Suppressor macrophage treated with lipopolysaccharide for 4 hours (primary cell): ENCODE measurements around the gene FEM1B.

Source experiments
- DNase-seq: peaks from one replicate; pipeline ENCODE4 v3.0.0-alpha.2; 2020

The FEM1B gene

DNA sequence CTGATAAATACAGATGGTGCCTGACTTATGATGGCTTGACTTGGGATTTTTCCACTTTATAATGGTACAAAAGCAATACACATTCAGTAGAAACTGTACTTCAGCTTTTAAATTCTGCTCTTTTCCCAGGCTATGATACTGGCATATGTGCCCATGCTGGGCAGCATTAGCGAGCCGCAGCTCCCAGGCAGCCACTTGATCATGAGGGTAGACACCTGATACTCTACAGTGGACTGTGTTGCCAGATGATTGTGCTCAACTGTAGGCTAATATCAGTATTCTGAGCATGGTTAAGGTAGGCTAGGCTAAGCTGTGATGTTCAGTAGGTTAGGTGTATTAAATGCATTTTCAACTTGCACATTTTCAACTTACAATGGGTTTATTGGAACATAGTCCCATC lies 17.7 kb upstream of the FEM1B start:
- DNase-seq = no peak

DNA sequence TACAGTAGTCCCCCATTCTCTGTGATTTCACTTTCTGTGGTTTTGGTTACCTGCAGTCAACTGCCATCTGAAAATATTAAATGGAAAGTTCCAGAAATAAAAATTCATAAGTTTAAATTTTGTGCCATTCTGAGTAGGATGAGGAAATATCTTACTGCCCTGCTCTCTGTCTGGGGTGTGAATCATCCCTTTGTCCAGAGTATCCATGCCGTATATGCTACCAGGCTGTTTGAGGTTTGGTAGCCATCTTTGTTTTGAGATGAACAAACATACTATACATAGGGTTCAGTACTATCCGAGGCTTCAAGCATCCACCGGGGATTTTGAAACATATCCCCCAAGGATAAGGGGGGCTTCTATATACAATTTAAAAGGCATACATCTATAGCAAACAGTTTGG lies 16.3 kb upstream of the FEM1B start:
- no peak for DNase-seq

DNA sequence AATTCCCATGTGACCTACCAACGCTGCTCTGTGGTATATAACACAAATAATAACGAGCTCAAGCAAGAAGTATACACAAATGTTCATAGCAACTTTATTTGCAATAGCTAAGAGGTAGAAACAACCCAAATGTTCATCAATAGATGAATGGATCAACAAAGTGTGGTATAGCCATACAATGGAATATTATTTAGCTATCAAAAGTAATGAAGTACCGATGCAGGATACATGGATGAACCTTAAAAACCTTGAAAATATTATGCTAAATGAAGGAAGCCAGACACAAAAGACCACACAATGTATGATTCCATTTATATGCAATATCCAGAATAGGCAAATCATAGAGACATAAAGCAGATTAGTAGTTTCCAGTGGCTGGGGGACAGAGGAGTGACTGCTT lies 15.6 kb upstream of the FEM1B start:
- DNase-seq = no peak

DNA sequence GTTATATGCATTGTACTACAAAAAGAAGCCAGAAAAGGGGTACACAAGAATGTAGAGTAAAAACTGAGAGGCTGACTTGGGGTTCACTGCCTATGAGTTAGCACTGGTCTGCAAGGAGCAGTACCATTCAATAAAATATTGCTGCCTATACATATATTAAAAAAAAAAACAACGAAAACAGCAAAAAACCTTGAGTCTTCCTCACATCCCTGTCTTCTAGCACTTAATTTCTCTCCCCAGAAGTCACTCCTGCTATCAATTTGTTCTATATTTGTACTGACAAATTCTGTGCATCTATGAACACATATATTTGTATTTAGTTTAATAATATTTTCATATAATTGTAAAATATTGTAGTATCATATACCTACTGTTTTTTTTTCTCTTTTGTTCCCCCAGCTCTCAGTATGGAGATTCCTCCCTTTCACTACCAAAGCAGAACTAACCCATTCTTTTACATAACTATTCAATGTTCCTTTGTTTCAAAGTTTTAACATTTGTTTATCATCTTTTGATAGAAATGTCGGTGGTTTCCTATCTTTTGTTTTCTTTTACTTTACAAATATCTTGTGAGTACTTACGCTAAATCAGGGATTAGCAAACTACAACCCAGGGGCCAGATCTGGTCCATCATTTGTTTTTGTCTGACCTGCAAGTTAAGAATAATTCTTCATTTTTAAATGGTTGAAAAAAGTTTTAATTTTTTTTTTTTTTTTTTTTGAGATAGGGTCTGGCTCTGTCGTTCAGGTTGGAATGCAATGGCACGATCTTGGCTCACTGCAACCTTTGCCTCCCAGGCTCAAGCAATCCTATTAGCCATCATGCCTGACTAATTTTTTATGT lies 14.8 kb upstream of the FEM1B start:
- DNase-seq = no peak

GRCh38 chr15:68264282-68264681 lies 13.3 kb upstream of the FEM1B start:
- DNase-seq = no peak

GRCh38 chr15:68265081-68265480 lies 12.5 kb upstream of the FEM1B start:
- peak; percentile 37 for DNase-seq

- no peak for DNase-seq
These were observed 11.9 kb upstream of the FEM1B start for GRCh38 chr15:68265674-68266073.

- DNase-seq = no peak
These were observed 9.1 kb upstream of the FEM1B start for GRCh38 chr15:68268405-68268804.

GRCh38 chr15:68271854-68272471 lies 5.6 kb upstream of the FEM1B start:
- peak; percentile 34 for DNase-seq

GRCh38 chr15:68272721-68273271 lies 4.7 kb upstream of the FEM1B start:
- peak; percentile 90 for DNase-seq

GRCh38 chr15:68274201-68274848 lies 3.2 kb upstream of the FEM1B start:
- peak; percentile 69 for DNase-seq

GRCh38 chr15:68275165-68275746 lies 2.3 kb upstream of the FEM1B start:
- DNase-seq = peak; percentile 57

DNA sequence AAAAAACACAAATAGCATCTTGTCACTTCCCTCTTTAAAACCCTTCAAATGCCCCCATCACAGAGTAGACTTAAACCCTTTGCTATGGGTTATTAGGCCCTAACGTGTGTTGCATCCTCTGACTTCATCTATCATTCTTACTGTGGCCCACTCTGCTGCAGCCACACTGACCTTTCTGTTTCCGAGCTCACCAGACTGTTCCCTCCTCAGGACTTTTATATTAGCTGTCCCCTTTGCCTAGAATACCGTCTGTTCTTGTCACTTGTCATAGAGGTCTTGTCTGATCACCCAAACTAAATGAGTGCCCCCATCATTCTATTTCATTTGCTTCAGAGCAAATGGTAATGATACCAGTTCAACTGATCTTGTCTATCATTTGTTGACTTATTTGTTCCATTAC lies 877 bp upstream of the FEM1B start:
- no peak for DNase-seq

- DNase-seq = peak; percentile 59
These were observed 378 bp upstream of the FEM1B start for GRCh38 chr15:68277131-68277602.

DNA sequence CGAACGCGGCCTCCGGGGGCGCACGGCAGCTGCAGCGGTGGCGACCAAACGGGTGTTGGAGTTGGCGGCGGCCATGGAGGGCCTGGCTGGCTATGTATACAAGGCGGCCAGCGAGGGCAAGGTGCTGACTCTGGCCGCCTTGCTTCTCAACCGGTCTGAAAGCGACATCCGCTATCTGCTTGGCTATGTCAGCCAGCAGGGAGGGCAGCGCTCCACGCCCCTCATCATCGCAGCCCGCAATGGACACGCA lies 725 bp downstream of the FEM1B start:
- DNase-seq = no peak

- peak; percentile 47 for DNase-seq
These were observed 1.3 kb downstream of the FEM1B start for GRCh38 chr15:68278595-68279405.

DNA sequence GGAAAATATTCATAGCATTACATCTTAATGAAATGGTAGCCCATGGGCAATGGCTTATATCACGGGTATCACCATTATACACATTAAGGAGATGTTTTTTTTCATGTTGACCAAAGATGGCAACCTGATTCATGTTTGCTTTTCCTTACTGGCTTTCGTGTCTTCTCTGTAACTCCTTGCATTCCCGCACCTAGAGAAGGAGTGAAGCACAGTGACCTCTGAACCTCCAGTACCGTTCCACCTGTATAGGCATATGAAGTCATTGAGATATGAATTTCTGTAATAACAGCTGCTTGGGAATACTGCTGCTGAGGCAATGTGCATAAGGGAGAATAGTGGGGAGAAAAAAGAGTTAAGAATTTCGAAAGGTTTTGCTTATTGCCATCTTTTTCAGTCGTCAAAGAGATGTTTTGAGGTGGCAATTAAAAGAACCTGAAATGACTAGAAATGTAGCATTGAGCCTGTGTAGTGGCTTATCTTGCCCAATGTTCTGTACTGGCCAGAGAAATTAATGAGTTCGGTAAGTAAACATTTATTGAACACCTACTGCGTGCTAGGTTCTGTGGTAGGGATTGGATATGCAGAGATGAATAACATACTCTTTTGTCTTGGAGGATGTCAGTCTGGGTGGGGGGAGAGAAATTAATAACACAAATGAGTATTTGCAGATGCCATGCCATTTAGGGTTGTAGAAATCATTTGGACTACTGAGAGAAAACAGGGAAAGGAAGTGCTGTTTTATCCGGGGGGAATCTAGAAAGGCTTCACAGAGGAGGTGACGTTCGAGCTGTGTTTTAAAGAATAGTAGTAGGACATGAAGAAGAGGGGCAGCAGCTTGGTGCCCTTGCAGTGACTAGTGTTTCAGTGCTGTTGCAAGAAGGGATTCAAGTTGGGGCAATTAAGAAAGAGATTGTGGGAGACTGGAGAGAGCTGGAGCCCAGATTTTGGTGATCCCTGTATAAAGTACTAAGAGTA lies 2.5 kb downstream of the FEM1B start:
- peak; percentile 32 for DNase-seq

GRCh38 chr15:68281008-68281407 lies 3.5 kb downstream of the FEM1B start:
- DNase-seq = peak; percentile 49

- DNase-seq = no peak
These were observed 5.9 kb downstream of the FEM1B start for GRCh38 chr15:68283401-68283800.

- peak; percentile 45 for DNase-seq
These were observed 7.2 kb downstream of the FEM1B start for GRCh38 chr15:68284616-68285258.
